Spinal cord (tissue), 10 donors: ENCODE results near the gene MEMO1. TPM values are rescaled to one million over a fixed set of nuclear protein-coding genes. Genes with fewer than 3 reads are reported as not detected.

Experiments used
- DNase-seq, 6 donors: peaks; one replicate each; pipeline versions ENCODE4 v3.0.0 to v3.0.0-alpha.2; 2013 to 2015; ENCODE audit warnings: low spot score in 6 of 6, low read depth in 4 of 6
- H3K27ac ChIP-seq: one replicate; pipeline ENCODE4 v1.5.1; 2013; ENCODE audit warnings: low read depth, low read length, control low read depth
- H3K27me3 ChIP-seq: one replicate; pipeline ENCODE4 v1.6.1; 2013; ENCODE audit warnings: low read length; ENCODE audit not compliant: control insufficient read depth, insufficient read depth
- H3K36me3 ChIP-seq: one replicate; pipeline ENCODE4 v1.6.1; 2013; ENCODE audit warnings: low read length; ENCODE audit not compliant: control insufficient read depth, insufficient read depth
- H3K4me1 ChIP-seq: one replicate; pipeline ENCODE4 v1.6.1; 2013; ENCODE audit warnings: low read length; ENCODE audit not compliant: control insufficient read depth, insufficient read depth
- H3K4me3 ChIP-seq: one replicate; pipeline ENCODE4 v1.5.1; 2013; ENCODE audit warnings: low read depth, low read length, control low read depth
- H3K9me3 ChIP-seq: one replicate; pipeline ENCODE4 v1.6.1; 2013; ENCODE audit warnings: low read length; ENCODE audit not compliant: control insufficient read depth, insufficient read depth
- WGBS: methylation state at CpG from one replicate; pipeline ENCODE4 v1.1.5; 2013; ENCODE audit warnings: missing lambda C conversion rate; ENCODE audit not compliant: insufficient coverage; 5-methylcytosine and 5-hydroxymethylcytosine counted together
- polyA plus RNA-seq, 2 donors: library from polyadenylated mRNA; unstranded; fragments of 120-200 nt; gene quantifications; one replicate each; pipeline ENCODE4 v1.2.1, GENCODE V29; 2013; ENCODE audit not compliant: insufficient read length in 2 of 2
- total RNA-seq, 2 donors: library from RNA; depleted of rRNA in 1 of 2; stranded (reverse); fragments of 120-200 nt in 1 of 2; fragments of >200 nt in 1 of 2; gene quantifications; one replicate each; pipeline versions ENCODE4 v1.2.3 to v1.2.4, GENCODE V29; 2013 to 2014
- donor health status: healthy.

The MEMO1 gene
- total and polyA plus RNA-seq, 4 donors: 32.7 to 49.0 (median 45.1) TPM

- DNase-seq: no peak
- Histone ChIP-seq H3K4me1 (no peaks in the 10 kb centered on the region), H3K4me3 (no peak overlapping the region), H3K27me3 (no peaks in the 10 kb centered on the region), H3K36me3 (no peaks in the 10 kb centered on the region), H3K9me3 (no peaks in the 10 kb centered on the region), H3K27ac (no peak overlapping the region)
- no CpG with 5 or more reads among the region's 3 CpGs for WGBS
Measured at GRCh38 chr2:32002406-32002805, 8.4 kb downstream of the MEMO1 start.

GRCh38 chr2:31999438-31999837 lies 11.4 kb downstream of the MEMO1 start:
- Histone ChIP-seq H3K9me3 (no peaks in the 10 kb centered on the region), H3K27me3 (no peaks in the 10 kb centered on the region), H3K4me1 (no peaks in the 10 kb centered on the region), H3K27ac (no peak overlapping the region), H3K4me3 (no peak overlapping the region), H3K36me3 (no peaks in the 10 kb centered on the region)
- WGBS: 100% methylated on average over 1 of the region's 4 CpGs
- no peak for DNase-seq

- H3K36me3 ChIP-seq: no peaks in the 10 kb centered on the region
- no peaks in the 10 kb centered on the region for H3K27me3 ChIP-seq
- no peaks in the 10 kb centered on the region for H3K4me1 ChIP-seq
- H3K9me3 ChIP-seq: no peaks in the 10 kb centered on the region
- no peak overlapping the region for H3K4me3 ChIP-seq
- no peak overlapping the region for H3K27ac ChIP-seq
- DNase-seq: no peak
- whole genome bisulfite sequencing: 95% methylated on average over 3 of the region's 4 CpGs
Measured at GRCh38 chr2:31998731-31999383, 12.0 kb downstream of the MEMO1 start.

GRCh38 chr2:31997653-31998052 lies 13.2 kb downstream of the MEMO1 start:
- Histone ChIP-seq H3K4me3 (no peak overlapping the region), H3K27ac (no peak overlapping the region), H3K27me3 (no peaks in the 10 kb centered on the region), H3K9me3 (no peaks in the 10 kb centered on the region), H3K4me1 (no peaks in the 10 kb centered on the region), H3K36me3 (no peaks in the 10 kb centered on the region)
- no peak for DNase-seq
- 100% methylated on average over 1 of the region's 3 CpGs for WGBS

- no peak overlapping the region for H3K4me3 ChIP-seq
- H3K27me3 ChIP-seq: no peaks in the 10 kb centered on the region
- no peak overlapping the region for H3K27ac ChIP-seq
- no peak for DNase-seq
- no peaks in the 10 kb centered on the region for H3K9me3 ChIP-seq
- no peaks in the 10 kb centered on the region for H3K36me3 ChIP-seq
- WGBS: 91% methylated on average over 5 of the region's 6 CpGs
- H3K4me1 ChIP-seq: no peaks in the 10 kb centered on the region
Measured at GRCh38 chr2:31996571-31997150, 14.1 kb downstream of the MEMO1 start.

GRCh38 chr2:31992934-31993333 lies 17.9 kb downstream of the MEMO1 start:
- Histone ChIP-seq H3K4me3 (no peak overlapping the region), H3K9me3 (no peaks in the 10 kb centered on the region), H3K36me3 (no peaks in the 10 kb centered on the region), H3K27me3 (no peaks in the 10 kb centered on the region), H3K4me1 (no peaks in the 10 kb centered on the region), H3K27ac (no peak overlapping the region)
- no peak for DNase-seq
- 80% methylated on average over 2 of the region's 4 CpGs for WGBS

GRCh38 chr2:31992025-31992579 lies 18.7 kb downstream of the MEMO1 start:
- no peaks in the 10 kb centered on the region for H3K9me3 ChIP-seq
- 86% methylated on average over 1 of the region's 3 CpGs for WGBS
- no peak overlapping the region for H3K4me3 ChIP-seq
- no peak overlapping the region for H3K27ac ChIP-seq
- no peaks in the 10 kb centered on the region for H3K36me3 ChIP-seq
- no peaks in the 10 kb centered on the region for H3K4me1 ChIP-seq
- no peaks in the 10 kb centered on the region for H3K27me3 ChIP-seq
- no peak for DNase-seq

GRCh38 chr2:31989946-31990345 lies 20.9 kb downstream of the MEMO1 start:
- no CpG with 5 or more reads among the region's 4 CpGs for WGBS
- H3K4me3 ChIP-seq: no peak overlapping the region

GRCh38 chr2:31987454-31988220 lies 23.2 kb downstream of the MEMO1 start:
- no peaks in the 10 kb centered on the region for H3K36me3 ChIP-seq
- H3K4me3 ChIP-seq: no peak overlapping the region
- H3K27me3 ChIP-seq: no peaks in the 10 kb centered on the region
- H3K9me3 ChIP-seq: no peaks in the 10 kb centered on the region
- H3K27ac ChIP-seq: no peak overlapping the region
- H3K4me1 ChIP-seq: no peaks in the 10 kb centered on the region
- no CpG with 5 or more reads among the region's 2 CpGs for WGBS
- no peak for DNase-seq

More at GRCh38 chr2:31989946-31990345, 20.9 kb downstream of the MEMO1 start:
- Histone ChIP-seq H3K27ac (no peak overlapping the region), H3K9me3 (no peaks in the 10 kb centered on the region), H3K36me3 (no peaks in the 10 kb centered on the region), H3K27me3 (no peaks in the 10 kb centered on the region), H3K4me1 (no peaks in the 10 kb centered on the region)
- no peak for DNase-seq
